Astrocyte of the cerebellum (primary cell): ENCODE measurements around the gene TANC1.

Experiments used
- DNase-seq: peaks from one replicate; pipeline ENCODE4 v3.0.0-alpha.2; 2011; ENCODE audit warnings: low read depth
- H3K4me3 ChIP-seq: 2 replicates; pipeline ENCODE4 v1.5.1; 2011; ENCODE audit warnings: mild to moderate bottlenecking, low read depth, low read length, moderate library complexity
- in situ Hi-C: cut with HindIII; loops from 2 replicates; pipeline ENCODE4 v1.10.0; 2017; ENCODE audit warnings: low sequenced_read_pairs
- TF ChIP-seq, protein P1 (sequence below): IDR thresholded peaks from 2 replicates; pipeline ENCODE4 v1.5.1; 2012; ENCODE audit warnings: low read length, low read depth, moderate library complexity, mild to moderate bottlenecking; ENCODE audit errors: missing control alignments

TANC1 gene

DNA sequence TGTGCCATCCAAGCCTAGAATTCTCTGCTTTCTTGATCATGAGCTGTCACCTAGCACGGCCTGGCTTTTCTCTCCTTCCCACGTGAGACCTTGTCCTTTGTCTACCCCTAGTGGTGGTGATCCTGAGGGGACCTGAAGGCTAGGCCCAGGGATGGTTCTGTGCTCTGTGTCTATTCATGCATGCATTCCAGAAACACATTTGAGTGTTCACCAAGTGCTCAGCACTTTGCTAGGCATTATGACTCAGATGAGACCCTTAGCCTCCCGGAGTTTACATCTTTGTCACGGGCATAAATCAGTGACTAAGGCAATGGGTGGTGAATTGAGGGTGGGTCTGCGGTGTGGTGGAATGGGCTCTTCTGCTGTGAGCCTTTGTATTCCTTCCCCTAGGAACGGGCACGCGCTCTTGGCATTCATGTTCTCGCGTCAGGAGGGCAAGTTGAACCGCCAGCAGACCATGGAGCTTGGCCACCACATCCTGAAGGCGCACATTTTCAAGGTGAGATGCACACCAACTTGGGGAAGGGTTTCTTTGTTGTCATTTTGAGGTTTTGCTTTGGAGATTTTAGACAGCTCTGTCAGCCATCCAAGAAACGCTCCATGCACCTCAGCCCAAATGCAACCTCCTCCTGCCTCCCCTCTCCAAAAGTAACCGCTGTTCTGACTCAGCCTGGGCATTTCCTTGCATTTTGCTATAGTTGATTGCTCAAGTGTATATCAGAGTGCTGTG is 217.1 kb downstream of the TANC1 start:
- no peak overlapping the region for H3K4me3 ChIP-seq
- TF ChIP-seq, protein P1, sequence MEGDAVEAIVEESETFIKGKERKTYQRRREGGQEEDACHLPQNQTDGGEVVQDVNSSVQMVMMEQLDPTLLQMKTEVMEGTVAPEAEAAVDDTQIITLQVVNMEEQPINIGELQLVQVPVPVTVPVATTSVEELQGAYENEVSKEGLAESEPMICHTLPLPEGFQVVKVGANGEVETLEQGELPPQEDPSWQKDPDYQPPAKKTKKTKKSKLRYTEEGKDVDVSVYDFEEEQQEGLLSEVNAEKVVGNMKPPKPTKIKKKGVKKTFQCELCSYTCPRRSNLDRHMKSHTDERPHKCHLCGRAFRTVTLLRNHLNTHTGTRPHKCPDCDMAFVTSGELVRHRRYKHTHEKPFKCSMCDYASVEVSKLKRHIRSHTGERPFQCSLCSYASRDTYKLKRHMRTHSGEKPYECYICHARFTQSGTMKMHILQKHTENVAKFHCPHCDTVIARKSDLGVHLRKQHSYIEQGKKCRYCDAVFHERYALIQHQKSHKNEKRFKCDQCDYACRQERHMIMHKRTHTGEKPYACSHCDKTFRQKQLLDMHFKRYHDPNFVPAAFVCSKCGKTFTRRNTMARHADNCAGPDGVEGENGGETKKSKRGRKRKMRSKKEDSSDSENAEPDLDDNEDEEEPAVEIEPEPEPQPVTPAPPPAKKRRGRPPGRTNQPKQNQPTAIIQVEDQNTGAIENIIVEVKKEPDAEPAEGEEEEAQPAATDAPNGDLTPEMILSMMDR = peak; percentile 84
- in situ Hi-C loops = no loop called here
- peak; percentile 99 for DNase-seq

DNA sequence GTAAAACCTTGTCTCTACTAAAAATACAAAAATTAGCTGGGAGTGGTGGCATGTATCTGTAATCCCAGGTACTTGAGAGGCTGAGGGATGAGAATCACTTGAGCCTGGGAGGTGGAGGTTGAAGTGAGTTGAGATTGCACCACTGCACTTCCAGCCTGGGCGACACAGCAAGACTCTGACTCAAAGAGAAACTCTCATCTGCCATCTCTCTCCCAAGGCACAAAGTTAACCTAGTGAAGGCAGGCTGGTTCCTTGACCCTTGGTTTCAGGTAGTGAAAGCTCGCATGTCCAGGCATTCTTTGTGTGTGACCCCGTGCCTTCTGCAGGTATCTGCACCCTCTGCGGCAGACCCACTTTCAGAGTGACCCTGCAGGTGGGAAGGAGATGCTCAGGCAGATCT is 218.0 kb downstream of the TANC1 start:
- DNase-seq = no peak
- no peak overlapping the region for H3K4me3 ChIP-seq
- in situ Hi-C loops = no loop called here
- TF ChIP-seq, protein P1 = no peak

DNA sequence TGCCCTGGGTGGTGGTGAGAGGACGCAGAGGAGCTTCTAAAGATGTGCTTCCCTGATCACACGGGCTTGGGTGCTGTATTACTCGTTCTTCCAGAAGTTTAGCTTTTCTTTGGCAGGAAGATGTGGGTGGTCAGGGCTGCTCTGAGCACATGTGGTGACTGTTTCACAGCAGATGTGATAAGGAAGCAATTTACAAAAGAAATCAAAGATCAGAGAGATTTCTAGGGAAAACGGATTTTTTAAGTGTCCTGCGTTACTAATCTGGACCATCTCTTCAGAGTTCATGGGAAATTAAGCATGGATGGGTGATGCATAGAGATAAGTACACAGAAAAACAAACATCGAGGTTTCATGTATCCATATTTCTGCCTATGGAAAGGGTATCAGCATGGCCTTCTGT is 218.7 kb downstream of the TANC1 start:
- H3K4me3 ChIP-seq = no peak overlapping the region
- TF ChIP-seq, protein P1 = no peak
- in situ Hi-C loops = no loop called here
- DNase-seq = no peak

DNA sequence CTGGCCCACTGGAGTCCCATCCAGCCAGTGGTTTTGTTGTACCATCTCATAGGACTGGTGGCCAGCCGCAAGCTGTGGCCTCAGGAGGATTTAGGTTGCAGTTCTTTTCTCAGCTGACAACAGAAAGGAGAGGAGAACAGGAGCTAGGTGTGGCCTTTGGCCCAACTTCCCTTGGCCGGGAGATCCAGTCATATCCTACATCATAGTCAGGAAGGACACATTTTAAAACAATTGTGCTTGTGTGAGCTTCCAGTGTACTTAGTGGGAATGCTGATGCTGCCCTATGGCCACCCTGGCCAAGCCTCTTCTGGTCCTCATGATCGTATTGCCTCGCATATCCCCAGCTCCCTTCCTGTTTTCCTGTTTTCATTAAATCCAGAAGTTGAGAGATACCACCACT is 220.0 kb downstream of the TANC1 start:
- in situ Hi-C loops = no loop called here
- no peak for DNase-seq
- TF ChIP-seq, protein P1 = no peak
- H3K4me3 ChIP-seq = no peak overlapping the region

DNA sequence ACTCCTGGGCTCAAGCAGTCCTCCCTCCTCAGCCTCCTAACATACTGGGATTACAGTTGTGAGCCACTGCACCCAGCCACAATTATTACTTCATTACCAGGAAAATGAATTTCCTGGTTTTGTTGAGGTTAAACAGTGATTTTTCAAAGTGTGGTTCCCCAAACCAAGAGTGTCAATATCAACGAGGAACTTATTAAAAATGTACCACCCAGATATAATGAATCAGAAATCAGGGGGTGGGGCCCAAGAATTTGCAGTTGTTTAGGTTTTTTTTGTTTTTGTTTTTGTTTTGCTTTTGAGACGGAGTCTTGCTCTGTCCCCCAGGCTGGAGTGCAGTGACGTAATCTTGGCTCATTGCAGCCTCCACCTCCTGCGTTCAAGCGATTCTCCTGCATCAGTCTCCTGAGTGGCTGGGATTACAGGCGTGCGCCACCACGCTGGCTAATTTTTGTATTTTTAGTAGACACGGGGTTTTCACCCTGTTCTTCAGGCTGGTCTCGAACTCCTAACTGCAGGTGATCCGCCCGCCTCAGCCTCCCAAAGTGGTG is 224.0 kb downstream of the TANC1 start:
- in situ Hi-C loops = no loop called here
- H3K4me3 ChIP-seq = no peak overlapping the region
- TF ChIP-seq, protein P1 = no peak
- no peak for DNase-seq

DNA sequence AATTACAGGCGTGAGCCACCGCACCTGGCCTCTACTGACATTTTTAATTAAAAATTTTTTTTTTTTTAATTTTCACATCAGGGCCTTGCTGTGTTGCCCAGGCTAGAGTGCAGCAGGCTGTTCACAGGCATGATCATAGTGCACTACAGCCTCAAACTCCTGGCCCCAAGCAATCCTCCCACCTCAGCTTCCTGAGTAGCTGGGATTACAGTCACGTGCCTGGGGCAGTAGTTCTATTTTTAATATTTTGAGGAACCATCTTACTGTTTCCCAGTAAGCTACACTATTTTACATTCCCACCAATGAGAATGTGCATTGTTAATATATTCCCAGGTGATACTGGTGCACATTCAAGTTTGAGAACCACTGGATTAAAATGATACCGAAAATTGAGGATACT is 225.4 kb downstream of the TANC1 start:
- in situ Hi-C loops = no loop called here
- TF ChIP-seq, protein P1 = no peak
- no peak for DNase-seq
- H3K4me3 ChIP-seq = no peak overlapping the region
